Posterior cingulate gyrus (tissue), 11 donors: ENCODE measurements around the gene NEO1.

Experiments
- DNase-seq, 10 donors: peaks; one replicate each; pipeline versions ENCODE4 v3.0.0 to v3.0.0-alpha.2; 2020 to 2021; ENCODE audit warnings: mixed read lengths in 3 of 10
- intact Hi-C: fragments of 100-400 bp; cut with DNase I; formaldehyde crosslinking; loops from one replicate; pipeline ENCODE4 v1.15.1; 2023

NEO1 gene

DNA sequence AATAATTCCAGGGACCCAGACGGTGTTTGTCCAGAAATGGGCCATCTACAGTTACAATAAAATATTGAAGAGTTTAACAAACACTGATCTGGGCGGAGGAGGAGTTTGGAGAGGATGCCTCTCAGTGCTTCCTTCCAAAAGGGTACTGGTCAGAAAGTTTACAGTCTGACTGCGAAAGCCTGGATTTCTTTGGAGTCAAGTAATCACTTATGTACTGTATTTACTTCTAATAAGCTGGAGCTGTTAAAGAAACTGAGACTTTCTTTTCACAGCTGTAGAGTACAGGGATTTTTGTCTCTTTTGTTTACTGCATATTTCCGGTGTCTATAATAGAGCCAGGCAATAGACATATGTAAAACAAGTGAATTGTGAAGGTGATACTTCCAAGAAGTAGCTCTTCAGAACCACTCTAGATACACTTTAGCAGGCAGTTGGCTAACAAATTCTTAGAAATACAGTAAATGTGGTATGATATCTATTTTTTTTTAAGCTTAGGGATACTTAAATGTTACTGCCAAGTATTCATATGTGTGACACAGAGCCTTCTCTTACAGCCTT lies 22.1 kb upstream of the NEO1 start:
- DNase-seq, result no peak

DNA sequence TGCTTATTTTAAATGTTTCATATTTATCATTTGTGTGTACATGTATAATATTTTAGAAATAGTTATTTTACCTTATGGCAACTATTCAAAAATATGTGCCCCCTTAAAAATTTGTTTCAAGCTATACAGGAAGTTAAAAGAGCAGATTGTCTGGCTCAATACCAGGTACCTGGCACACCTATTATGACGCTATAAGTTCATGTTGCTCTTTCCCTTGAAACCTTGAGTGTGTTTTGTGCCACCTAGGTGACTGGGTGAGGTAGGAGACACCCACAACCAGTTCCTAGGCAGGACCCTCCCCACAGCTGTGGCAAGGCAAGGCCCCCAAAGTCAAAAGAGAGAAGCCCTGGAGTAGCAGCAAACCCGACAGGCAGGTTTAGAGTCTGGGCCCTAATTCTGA lies 20.6 kb upstream of the NEO1 start:
- no peak for DNase-seq
- intact Hi-C loops, result no loop called here

More for the DNA sequence above, 22.1 kb upstream of the NEO1 start:
- intact Hi-C loops, result no loop called here

DNA sequence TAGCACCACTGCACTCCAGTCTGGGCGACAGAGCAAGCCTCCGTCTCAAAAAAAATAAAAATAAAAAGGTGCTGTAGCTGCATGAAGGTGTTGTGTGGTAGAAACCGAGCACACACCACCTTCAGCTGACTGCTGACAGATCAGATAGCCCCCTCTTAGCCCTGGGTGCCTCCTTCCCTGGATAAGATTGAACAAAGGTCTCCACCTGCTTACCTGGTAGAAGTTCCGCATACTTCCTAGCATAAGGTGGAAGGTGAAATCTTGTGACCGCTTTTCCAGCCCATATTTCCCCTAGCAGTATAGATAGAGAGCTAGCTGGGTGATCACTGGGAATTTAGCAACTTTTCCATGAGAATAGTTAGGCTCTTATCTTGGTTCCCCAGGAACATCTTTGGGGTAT lies 18.7 kb upstream of the NEO1 start:
- intact Hi-C loops, result no loop called here
- DNase-seq, result no peak

DNA sequence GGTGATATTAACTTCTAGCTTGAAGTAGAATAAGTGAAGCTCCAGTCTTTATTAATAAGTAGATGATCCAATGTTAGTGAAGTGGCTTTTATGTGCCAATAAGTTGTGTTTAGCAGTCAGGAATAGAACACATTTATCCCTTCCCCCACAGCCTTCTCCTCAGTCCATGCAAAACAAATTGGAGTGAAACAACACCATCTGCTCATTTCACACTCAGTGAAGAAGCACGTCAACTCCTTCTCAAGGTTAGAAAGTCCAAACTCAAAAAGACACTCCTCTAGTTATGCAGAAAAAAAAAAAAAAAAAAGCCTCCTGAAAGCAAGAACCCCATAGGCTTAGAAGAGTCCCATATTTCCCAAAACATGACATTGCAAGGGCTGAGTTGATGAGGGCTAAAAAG lies 18.0 kb upstream of the NEO1 start:
- no peak for DNase-seq
- intact Hi-C loops, result no loop called here

DNA sequence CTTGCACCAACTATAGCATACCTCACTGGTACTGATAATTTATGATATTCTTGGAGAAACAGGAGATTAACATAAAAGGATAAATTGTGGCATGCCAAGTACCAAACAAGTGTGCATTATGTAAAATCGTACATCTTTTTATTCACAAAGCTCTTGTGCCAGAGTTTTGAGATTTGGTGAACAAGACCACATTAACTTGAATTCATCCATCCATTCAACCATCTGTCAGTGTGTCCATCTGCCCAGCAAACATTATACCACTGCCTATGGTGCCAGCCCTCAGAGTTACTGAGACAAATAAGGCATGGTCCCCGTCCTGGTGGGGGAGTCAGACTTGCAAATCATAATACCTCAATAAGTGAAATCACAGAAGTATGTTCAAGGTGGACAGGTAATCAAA lies 17.0 kb upstream of the NEO1 start:
- intact Hi-C loops, result no loop called here

DNA sequence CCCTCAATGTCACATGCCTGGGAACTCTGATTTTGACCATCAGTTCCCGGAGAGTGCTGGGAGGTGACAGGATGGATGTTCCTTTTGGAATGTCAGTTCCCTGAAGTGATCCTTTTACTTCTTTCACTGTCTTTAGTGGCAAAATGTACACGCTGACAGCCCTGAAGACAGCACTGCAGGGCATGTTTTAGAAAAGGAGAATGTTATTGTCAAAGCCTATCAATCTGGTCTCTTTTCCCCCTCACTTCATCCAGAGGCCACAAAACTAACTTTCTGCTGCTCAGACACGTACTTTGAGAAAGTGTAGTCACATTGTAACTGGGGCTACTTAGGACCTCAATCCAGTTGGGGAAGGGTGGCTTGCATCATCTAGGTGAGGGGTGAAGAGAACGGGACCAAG lies 14.0 kb upstream of the NEO1 start:
- DNase-seq, result no peak
- intact Hi-C loops, result no loop called here

More for the DNA sequence above, 17.0 kb upstream of the NEO1 start:
- DNase-seq, result no peak

DNA sequence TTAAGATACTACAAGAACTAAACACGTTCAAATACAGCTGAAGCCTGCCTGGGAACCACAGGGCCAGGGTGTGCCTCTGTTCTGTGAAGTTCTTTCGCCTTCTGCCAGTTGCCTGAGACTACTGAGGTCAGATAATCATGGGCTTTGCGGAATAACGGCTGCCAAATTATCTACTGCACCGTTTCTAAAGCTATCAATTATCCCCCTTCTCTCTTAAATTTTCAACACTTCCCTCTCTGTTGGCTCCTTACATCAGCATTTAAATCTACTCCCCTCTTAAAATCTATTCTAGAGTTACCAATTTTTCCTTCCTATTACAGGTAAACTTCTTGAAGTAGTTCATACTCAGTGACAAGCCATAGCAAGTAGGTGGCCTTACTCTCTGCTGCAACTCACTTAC lies 6.2 kb upstream of the NEO1 start:
- DNase-seq, result no peak
- intact Hi-C loops, result no loop called here

DNA sequence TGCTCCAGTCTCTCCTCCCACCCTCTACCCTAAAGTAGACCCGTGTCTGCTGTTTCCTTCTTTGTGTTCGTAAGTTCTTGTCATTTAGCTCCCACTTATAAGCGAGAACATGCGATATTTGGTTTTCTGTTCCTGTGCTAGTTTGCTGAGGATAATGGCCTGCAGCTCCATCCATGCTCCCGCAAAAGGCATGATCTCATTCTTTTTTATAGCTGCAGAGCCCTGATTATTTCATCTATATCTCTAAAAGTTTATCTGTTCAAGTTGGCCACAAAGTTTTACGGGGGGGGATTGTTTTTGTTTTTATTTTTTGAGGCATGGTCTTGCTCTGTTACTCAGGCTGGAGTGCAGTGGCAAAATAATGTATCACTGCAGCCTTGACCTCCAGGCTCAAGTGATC lies 4.4 kb upstream of the NEO1 start:
- intact Hi-C loops, result no loop called here
- no peak for DNase-seq

DNA sequence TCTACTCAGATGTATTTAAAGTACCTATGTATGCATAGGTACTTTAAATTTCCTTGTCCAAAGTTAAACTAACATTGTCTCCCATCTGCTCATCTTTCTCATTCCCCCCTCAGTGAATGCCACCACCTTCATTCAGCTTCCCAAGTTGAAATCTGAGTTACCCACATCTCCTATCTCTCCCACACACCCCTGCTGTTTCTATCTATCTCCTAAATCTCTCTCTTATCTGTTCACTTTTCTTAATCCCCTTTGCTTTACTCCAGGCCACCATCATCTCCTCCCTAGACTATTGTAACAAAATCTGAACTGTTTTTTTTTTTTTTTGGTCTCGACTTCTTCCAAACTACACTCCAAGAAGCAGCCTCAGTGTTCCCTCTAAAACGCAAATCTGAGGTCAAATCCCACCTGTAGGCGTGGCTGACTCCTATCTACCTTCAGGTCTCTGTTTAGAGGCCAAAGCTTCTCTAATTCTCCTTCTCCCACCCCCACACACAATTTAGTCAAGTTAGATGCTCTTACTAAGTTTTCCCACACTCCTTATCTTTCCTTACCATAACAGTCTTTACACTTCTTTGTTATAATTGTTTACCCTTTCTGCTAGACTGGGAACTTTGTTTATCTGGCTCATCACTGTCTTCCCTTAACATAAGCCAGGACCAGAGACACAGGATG lies 3.5 kb upstream of the NEO1 start:
- intact Hi-C loops, result no loop called here
- DNase-seq, result no peak

DNA sequence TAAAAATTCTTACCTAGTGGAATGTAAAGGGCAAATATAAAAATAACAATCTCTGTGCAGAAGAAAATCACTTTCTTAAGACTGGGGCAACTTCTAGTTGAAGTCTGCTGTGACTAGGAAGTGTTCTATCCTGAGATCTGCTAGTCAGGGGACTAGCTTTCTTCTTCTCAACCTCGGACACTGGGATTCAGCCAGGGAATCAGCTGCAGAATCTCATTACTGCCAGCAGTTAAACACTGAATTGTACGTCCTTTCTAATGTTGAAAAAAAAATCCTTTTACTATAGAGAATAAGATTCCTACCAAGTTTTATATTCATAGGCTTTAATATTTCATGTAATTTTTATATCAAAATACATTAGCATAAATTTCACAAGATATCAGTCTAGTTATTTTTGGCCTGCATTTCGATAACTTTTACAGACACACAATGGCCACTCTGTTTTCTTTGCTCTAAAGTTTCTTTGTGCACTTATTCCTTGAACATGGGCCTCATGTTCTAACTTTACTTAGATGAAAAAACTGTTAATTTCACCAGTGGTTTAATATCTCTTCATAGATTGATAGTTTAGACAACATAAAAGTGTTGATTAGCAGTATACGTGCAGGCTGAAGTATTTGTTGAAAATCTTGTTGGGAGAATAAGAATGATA lies 2.6 kb upstream of the NEO1 start:
- peak in 4 of 10 donors; percentile 7 to 54 (median 37) for DNase-seq
- intact Hi-C loops, result no loop called here

DNA sequence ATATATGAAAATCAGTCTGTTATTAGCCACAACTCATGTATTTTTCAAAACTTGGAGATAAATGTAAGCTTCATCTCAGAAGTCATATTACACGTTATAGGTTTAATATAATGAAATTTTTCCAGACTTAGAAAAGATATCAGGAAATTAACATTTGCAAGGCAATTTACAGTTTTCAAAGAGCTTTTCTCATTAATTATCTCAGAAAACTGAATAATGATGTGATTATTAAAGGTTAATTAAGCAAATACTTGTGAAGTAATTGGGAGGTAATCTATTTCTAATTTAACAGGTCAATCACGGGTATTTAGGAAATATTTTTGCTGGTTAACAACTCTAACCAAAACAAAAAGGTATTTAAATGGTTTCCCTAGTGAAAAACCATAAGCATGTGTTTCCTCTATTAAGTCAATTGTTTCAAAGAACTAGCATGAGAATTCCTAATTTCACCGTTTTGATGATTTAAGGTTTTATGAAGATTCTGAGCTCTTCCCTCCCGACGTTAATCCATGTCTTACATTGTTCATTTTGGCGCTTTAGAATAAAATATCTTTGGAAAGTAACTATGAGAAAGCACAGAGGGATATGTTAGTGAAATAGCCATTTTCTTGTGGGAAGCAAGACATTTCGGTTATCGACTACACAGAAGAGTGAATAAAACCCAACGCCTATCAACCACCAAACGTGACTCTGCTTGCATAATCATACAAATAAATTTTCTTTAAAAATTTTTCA lies 1.5 kb upstream of the NEO1 start:
- intact Hi-C loops, result no loop called here
- no peak for DNase-seq

DNA sequence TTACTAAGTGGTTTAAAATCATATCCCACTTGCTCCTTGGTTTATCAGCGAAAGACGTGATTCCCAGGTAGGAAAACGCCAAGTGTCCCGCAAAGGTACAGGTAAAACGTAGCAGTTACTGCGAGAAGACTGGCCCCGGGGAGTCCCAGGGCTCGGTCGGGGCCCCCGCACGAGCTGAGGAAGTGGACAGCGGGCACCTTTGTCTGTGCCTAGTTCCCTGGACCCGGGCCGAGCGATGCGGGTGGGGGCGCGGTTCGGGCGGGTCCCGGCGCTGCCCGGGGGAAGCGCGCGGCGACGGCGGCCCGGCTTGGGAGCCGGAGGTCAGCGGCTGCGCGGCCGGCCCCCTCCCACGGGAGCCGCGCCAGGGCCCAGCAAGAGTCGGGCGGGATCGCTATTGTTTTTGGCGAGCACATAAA lies 864 bp upstream of the NEO1 start:
- intact Hi-C loops, result no loop called here
- DNase-seq, result peak; percentile 41 to 95 (median 65)

DNA sequence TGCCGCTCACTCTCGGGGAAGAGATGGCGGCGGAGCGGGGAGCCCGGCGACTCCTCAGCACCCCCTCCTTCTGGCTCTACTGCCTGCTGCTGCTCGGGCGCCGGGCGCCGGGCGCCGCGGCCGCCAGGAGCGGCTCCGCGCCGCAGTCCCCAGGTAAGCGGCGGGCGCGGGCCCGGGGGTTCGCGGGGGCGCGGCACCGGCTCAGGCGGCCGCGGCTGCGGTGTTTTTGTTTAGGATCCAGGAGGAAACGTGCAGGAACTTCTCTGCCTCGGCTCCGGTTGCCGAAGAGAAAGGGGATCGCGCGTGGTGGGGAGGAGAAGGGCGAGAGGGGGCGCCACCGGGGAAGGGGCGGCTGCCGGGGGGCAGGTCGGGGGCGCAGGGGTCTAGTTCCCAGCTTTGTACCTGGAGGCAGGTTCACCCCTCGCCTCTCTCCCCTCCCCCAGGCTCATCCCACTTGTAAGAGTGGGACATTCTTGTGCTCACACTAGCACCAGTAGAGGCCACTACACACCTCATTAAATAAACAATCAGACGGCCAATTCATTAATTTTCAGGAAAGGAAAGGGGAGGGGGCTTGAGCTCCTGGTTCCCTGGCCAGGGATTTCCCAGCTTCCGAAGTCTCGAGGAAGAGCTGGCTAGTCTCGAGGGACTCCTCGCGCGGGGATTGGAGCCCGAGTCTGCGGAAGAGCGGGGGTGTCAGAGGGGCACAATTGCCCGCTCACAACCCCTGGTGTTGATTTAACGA lies 562 bp downstream of the NEO1 start:
- intact Hi-C loops, result loop anchor here (1.0 to 2.0 kb wide), 2 partner anchors 28 to 270 kb away; partner anchors contain the start of gene ADPGK

DNA sequence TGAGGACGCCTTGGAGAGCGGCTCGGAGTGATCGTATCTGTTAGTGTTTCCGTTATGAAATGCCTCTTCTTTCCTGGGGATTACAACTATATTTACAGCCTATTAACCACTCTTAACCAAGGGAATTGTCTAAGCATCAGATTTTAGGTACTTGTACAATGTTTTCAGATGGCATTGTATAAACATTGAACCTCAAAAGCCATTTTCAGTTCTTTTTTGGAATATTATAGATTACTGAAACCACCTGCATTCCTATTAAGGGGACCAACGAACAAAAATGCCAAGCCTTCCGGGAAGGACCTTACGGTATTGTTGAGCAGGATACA lies 1.1 kb downstream of the NEO1 start:
- no peak for DNase-seq
- intact Hi-C loops, result loop anchor here (1.0 to 2.0 kb wide), 2 partner anchors 27 to 270 kb away; partner anchors contain the start of gene ADPGK

More for the DNA sequence above, 562 bp downstream of the NEO1 start:
- DNase-seq, result peak; percentile 24 to 84 (median 42)

DNA sequence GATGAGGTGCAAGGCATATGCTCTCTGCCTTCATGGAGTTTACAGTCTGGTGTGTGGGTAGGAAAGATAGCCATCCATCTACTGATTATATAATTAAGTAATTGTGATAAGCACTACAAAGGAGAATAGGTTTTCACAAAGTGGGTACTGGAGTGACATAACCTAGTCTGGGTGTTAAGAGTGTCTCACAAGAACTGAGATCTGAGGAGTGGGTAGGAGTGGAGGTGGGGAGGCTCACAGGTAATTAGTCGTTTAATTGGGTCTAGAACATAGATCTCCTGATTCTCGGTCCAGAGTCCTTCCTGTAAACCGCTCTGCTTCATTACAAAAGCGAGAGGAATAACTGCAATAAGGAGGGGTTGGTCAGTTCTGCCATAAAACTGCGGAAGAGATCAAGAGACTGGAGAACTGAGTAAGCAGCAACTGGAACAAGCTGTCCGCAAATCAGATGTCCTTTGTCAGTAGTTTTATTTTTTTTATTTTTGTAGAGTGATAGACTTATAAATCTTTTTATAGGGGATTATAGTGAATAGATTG lies 2.2 kb downstream of the NEO1 start:
- intact Hi-C loops, result no loop called here
- DNase-seq, result no peak

DNA sequence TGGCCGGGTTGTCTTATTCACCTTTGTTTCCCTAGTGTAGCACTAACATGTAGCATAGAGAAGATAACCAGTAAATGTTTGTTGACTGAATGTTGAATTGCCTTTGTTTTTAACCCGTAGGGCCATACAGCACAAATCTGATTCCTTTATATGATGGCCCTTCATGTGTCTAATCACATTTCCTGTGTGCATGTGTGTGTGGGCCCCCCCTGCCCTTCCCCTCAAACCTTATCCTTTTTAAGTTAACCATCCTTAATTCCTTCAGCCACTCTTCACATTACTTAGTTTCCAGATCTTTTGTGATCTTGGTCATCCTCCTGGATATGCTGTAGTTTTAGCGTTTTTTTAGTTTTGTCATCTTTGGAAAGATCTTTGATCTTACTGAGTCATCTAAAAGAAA lies 4.2 kb downstream of the NEO1 start:
- DNase-seq, result no peak
- intact Hi-C loops, result no loop called here

DNA sequence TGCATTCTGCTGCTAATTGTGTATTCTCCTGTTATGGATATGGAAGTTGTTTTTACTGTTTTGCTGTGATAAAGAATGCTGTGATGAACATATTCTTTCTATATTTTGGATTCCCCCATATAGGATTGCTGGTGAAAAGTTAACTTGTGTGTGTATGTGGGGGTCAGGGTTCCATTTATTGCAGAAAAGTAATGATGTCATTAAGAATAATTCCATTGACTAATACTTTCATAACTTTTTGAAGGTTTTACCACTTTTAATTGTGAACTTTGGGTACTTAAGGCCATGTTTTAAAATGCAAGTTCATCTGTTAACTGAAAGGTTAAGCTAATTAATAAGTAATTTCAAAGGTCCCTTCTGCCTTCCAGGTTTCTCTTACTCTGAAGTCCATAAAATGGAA lies 6.2 kb downstream of the NEO1 start:
- intact Hi-C loops, result no loop called here

DNA sequence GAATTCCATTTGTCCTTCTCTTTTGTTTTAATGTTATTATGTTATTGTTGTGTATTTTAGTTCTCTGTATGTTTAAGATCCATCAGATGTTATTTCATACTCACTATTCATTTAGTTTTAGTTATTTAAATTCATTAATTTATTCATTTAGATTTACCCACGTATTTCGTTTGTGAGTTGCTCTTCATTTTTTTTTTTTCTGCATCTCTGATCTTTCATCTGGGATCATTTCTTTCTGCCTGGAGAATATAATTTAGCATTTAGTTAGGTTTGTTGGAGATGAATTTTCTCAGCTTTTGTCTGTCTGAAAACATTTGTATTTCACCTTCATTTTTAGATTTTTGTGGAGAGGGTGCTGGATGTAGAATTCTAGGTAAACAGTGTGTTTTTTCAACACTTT lies 12.9 kb downstream of the NEO1 start:
- no peak for DNase-seq
- intact Hi-C loops, result no loop called here

More for the DNA sequence above, 6.2 kb downstream of the NEO1 start:
- DNase-seq, result no peak

DNA sequence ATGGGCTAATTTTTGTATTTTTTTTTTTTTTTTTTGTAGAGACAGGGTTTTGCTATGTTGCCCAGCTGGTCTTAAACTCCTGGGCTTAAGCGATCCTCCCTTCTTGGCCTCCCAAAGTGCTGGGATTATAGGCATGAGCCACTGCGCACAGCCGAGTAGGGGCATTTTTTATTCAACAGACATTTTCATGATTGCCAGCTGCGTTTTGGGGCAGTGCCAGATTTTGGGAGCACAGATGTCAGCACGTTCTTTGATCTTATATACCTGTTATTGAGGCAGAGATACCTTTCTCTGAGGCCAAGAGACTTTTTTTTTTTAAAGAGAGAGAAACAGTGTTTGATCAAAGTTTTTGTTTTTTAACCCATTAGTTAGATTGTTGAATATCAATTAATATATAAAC lies 16.8 kb downstream of the NEO1 start:
- intact Hi-C loops, result no loop called here
- DNase-seq, result no peak

DNA sequence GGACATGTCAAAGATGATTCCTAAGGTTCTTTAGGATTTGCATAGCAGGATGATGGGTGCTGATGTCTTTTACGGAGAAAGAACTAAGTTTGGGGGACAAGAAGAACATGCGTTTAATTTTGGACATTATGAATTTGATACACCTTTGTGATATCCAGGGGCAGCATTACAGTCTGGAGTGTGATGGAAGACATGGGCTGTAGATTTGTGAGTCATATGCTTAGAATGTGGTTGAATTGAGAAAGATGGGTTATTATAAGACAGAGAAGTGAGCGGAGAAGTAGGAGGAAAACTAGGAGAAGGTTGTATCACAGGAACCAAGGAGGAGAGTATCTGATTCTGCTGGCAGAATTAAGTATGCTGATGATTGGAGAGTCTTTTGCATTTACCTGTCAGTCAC lies 20.6 kb downstream of the NEO1 start:
- intact Hi-C loops, result no loop called here
- DNase-seq, result no peak
